Kidney (tissue), 14 donors: ENCODE data around the gene ZNF784. TPM values are rescaled to one million over a fixed set of nuclear protein-coding genes. Genes with fewer than 3 reads are reported as not detected.
A peak's percentile ranks its signal among the peaks of the same experiment; 100 is the strongest.

Source experiments
- DNase-seq, 5 donors: peaks; one replicate each; pipeline ENCODE4 v3.0.0-alpha.2; 2013 to 2020
- FAIRE-seq: peaks from 2 replicates; lab custom pipeline; 2012; peaks lifted over from hg19 to GRCh38; lab: Jason Lieb, UNC
- H3K27ac ChIP-seq, 2 donors: one replicate each; pipeline ENCODE4 v1.7.0; 2013; ENCODE audit warnings: low read depth in 2 of 2, low read length in 2 of 2, inconsistent platforms in 1 of 2
- H3K27me3 ChIP-seq: one replicate; pipeline ENCODE4 v1.7.1; 2013; ENCODE audit warnings: low read length, inconsistent platforms; ENCODE audit not compliant: control insufficient read depth, insufficient read depth
- H3K36me3 ChIP-seq, 3 donors: one replicate each; pipeline versions ENCODE4 v1.7.0 to v1.7.1; 2013; ENCODE audit warnings: low read length in 3 of 3, control low read depth in 1 of 3, inconsistent platforms in 1 of 3; ENCODE audit not compliant: insufficient read depth in 3 of 3, control insufficient read depth in 2 of 3
- H3K4me1 ChIP-seq, 3 donors: one replicate each; pipeline versions ENCODE4 v1.7.0 to v1.7.1; 2013; ENCODE audit warnings: low read length in 3 of 3, inconsistent platforms in 1 of 3, low read depth in 1 of 3; ENCODE audit not compliant: control insufficient read depth in 2 of 3, insufficient read depth in 2 of 3
- H3K4me3 ChIP-seq, 3 donors: one replicate each; pipeline versions ENCODE4 v1.7.0 to v1.8.1; 2013; ENCODE audit warnings: low read length in 3 of 3, control low read depth in 1 of 3, inconsistent platforms in 1 of 3
- H3K9ac ChIP-seq, 3 donors: one replicate each; pipeline versions ENCODE4 v1.7.0 to v1.7.1; 2013; ENCODE audit warnings: low read length in 3 of 3, control low read depth in 1 of 3, inconsistent platforms in 1 of 3
- H3K9me3 ChIP-seq, 3 donors: one replicate each; pipeline versions ENCODE4 v1.7.0 to v1.7.1; 2013; ENCODE audit warnings: low read length in 3 of 3, control low read depth in 1 of 3, inconsistent platforms in 1 of 3; ENCODE audit not compliant: control insufficient read depth in 2 of 3, insufficient read depth in 1 of 3
- CTCF ChIP-seq: IDR thresholded peaks from 3 replicates; pipeline ENCODE4 v1.5.1; 2012; ENCODE audit warnings: mild to moderate bottlenecking, moderate library complexity, borderline replicate concordance; ENCODE audit not compliant: insufficient read depth; ENCODE audit errors: extremely low read depth
- intact Hi-C: fragments of 100-400 bp; cut with DNase I; formaldehyde crosslinking; loops from one replicate; pipeline ENCODE4 v1.11.1; 2022
- polyA plus RNA-seq: library from polyadenylated mRNA; stranded (reverse); fragments of 350-450 nt; fragmentation: Illumina TruSeq; extraction: RNeasy Lipid Tissue Mini Kit (QIAGEN cat#74804); gene quantifications from one replicate; pipeline ENCODE4 v1.2.3, GENCODE V29; 2014; ENCODE audit warnings: low read depth, low replicate concordance; ENCODE audit not compliant: insufficient read depth
- total RNA-seq: library from RNA; stranded (reverse); fragmentation: NEBNext Ultra II Directional; extraction: Animal tissue kit (Norgen Biotek cat#: 25700); gene quantifications from one replicate; pipeline ENCODE4 v1.2.1, GENCODE V29; 2021
- donor health status: control.
- donor health status: control.
- donor health status: control.
- donor health status: control.
- donor health status: control.
- donor health status: DM: yes; HTN: yes; CAD: no.
- donor health status: Normal renal cell carcinoma (clear cell type).

Gene ZNF784
- total and polyA plus RNA-seq, 2 donors from 2014 or later, result 6.6 to 9.8 TPM

- TF ChIP-seq CTCF, result no peak
- Histone ChIP-seq H3K9me3 (no peaks in the 10 kb centered on the region), H3K4me3 (peak overlapping the region; percentile 73 to 87 (median 78)), H3K27ac (no peak overlapping the region), H3K27me3 (no peaks in the 10 kb centered on the region), H3K4me1 (peaks cover 8 to 29% (median 10%) of the 10 kb centered on the region in 3 donors), H3K9ac (peak overlapping the region; percentile 19 to 81 (median 71)), H3K36me3 (peaks cover 0 to 15% (median 5%) of the 10 kb centered on the region in 3 donors)
- intact Hi-C loops, result no loop called here
- peak in 1 of 5 donors; percentile 61 for DNase-seq
- no peak for FAIRE-seq
Measured at GRCh38 chr19:55656988-55657747, 32.8 kb upstream of the ZNF784 start.

GRCh38 chr19:55656552-55656951, 32.2 kb upstream of the ZNF784 start:
- intact Hi-C loops, result no loop called here
- no peaks in the 10 kb centered on the region for H3K27me3 ChIP-seq
- H3K4me1 ChIP-seq, result peaks cover 8 to 29% (median 10%) of the 10 kb centered on the region in 3 donors
- peak overlapping the region; percentile 73 to 87 (median 78) for H3K4me3 ChIP-seq
- no peak for TF ChIP-seq CTCF
- peak overlapping the region; percentile 46 to 81 (median 71) for H3K9ac ChIP-seq
- peaks cover 0 to 10% (median under 1%) of the 10 kb centered on the region in 3 donors for H3K36me3 ChIP-seq
- H3K9me3 ChIP-seq, result no peaks in the 10 kb centered on the region
- no peak overlapping the region for H3K27ac ChIP-seq
- FAIRE-seq (no peak), DNase-seq (no peak)

GRCh38 chr19:55655648-55656040, 31.3 kb upstream of the ZNF784 start:
- Histone ChIP-seq H3K27ac (peak overlapping the region; percentile 98 to 99), H3K9me3 (no peaks in the 10 kb centered on the region), H3K4me3 (peak overlapping the region; percentile 73 to 87 (median 78)), H3K9ac (peak overlapping the region; percentile 52 to 81 (median 71)), H3K4me1 (peaks cover 8 to 29% (median 10%) of the 10 kb centered on the region in 3 donors), H3K27me3 (no peaks in the 10 kb centered on the region), H3K36me3 (peaks cover 0 to 3% (median 0%) of the 10 kb centered on the region in 3 donors)
- FAIRE-seq, result no peak
- no peak for DNase-seq
- intact Hi-C loops, result no loop called here
- no peak for TF ChIP-seq CTCF
